ENCODE data around the gene ADAM29. TPM values are rescaled to one million over a fixed set of nuclear protein-coding genes. Genes with fewer than 3 reads are reported as not detected.

ADAM29 gene
- total and polyA plus RNA-seq, 9 of the 15 experiments (the other 6 are each of a cell fraction or from before 2014, with no cell fraction given) = not detected

- H3K27me3 ChIP-seq (ENCODE audit: control insufficient read depth in 2 of 2, insufficient read depth in 2 of 2, low read length in 2 of 2) = no peaks in the 10 kb centered on the region
- H3K9me3 ChIP-seq (replicated peaks; ENCODE audit: control insufficient read depth, insufficient read depth, low read depth, low read length) = no peaks in the 10 kb centered on the region
- in situ Hi-C loops (cut with MboI) = no loop called here
- no peaks in the 10 kb centered on the region for H3K9me1 ChIP-seq (ENCODE audit: control insufficient read depth, insufficient read depth, low read length)
- ChIA-PET CTCF (ENCODE audit: low intra/inter-chr PET ratio) (no interaction called here), POLR2A (no interaction called here)
- H3K27ac ChIP-seq (ENCODE audit: extremely low read depth, low read depth, low read length) = no peak overlapping the region
- no peak overlapping the region for H3K4me3 ChIP-seq
- no peak for FAIRE-seq
- H3K36me3 ChIP-seq (ENCODE audit: control insufficient read depth, insufficient read depth, low read length) = no peaks in the 10 kb centered on the region
- H3K9ac ChIP-seq (ENCODE audit: insufficient read depth in 1 of 2, low read depth in 2 of 2, low read length in 2 of 2) = no peak overlapping the region
- 2% methylated on average over 4 of the region's 4 CpGs for WGBS (ENCODE audit: insufficient coverage, low coverage, missing lambda C conversion rate)
- intact Hi-C loops (cut with micrococcal nuclease) = no loop called here
- H2AFZ ChIP-seq (ENCODE audit: low read depth, low read length) = no peak overlapping the region
- no peaks in the 10 kb centered on the region for H3K79me2 ChIP-seq (ENCODE audit: control insufficient read depth, insufficient read depth, low read length)
- TF ChIP-seq DIDO1 (tag; IDR thresholded peaks at IDR 0.05; ENCODE audit: low read depth) (no peak), CXXC5 (CRISPR knock-in tag; IDR thresholded peaks at IDR 0.05) (no peak), ZNF217 (CRISPR knock-in tag; IDR thresholded peaks at IDR 0.05) (no peak), TAF9B (IDR thresholded peaks at IDR 0.05; ENCODE audit: partially characterized antibody) (no peak), ZKSCAN3 (CRISPR knock-in tag; IDR thresholded peaks at IDR 0.05) (no peak), ZNF143 (CRISPR knock-in tag; IDR thresholded peaks at IDR 0.05) (no peak), GABPB2 (CRISPR knock-in tag; conservative IDR thresholded peaks at IDR 0.05) (no peak), ASH1L (IDR thresholded peaks at IDR 0.05; ENCODE audit: borderline replicate concordance, low read depth, partially characterized antibody) (no peak), ZFP36 (IDR thresholded peaks at IDR 0.05; ENCODE audit: low read depth, low read length, partially characterized antibody) (no peak), ZNF449 (CRISPR knock-in tag; IDR thresholded peaks at IDR 0.05) (no peak), TCFL5 (CRISPR knock-in tag; conservative IDR thresholded peaks at IDR 0.05) (no peak), ZNF184 (CRISPR knock-in tag; IDR thresholded peaks at IDR 0.05) (no peak), RFX1 (IDR thresholded peaks at IDR 0.05) (no peak), PPARD (CRISPR knock-in tag; IDR thresholded peaks at IDR 0.05) (no peak), POLR3A (IDR thresholded peaks at IDR 0.05; ENCODE audit: borderline replicate concordance, extremely low read depth, insufficient read depth, insufficient read length) (no peak), NEUROD1 (IDR thresholded peaks at IDR 0.05; ENCODE audit: borderline replicate concordance, low read depth, low read length, partially characterized antibody) (no peak), LEF1 (IDR thresholded peaks at IDR 0.05) (no peak), MTF1 (CRISPR knock-in tag; IDR thresholded peaks at IDR 0.05; ENCODE audit: borderline replicate concordance) (no peak)
- TF ChIP-seq, protein P1, sequence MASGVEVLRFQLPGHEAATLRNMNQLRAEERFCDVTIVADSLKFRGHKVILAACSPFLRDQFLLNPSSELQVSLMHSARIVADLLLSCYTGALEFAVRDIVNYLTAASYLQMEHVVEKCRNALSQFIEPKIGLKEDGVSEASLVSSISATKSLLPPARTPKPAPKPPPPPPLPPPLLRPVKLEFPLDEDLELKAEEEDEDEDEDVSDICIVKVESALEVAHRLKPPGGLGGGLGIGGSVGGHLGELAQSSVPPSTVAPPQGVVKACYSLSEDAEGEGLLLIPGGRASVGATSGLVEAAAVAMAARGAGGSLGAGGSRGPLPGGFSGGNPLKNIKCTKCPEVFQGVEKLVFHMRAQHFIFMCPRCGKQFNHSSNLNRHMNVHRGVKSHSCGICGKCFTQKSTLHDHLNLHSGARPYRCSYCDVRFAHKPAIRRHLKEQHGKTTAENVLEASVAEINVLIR (CRISPR knock-in tag; IDR thresholded peaks at IDR 0.05) = no peak
- BruUV-seq (replicated peaks) = no TSS peak
- H3K4me1 ChIP-seq (replicated peaks in 1 of 2; ENCODE audit: control insufficient read depth in 2 of 2, insufficient read depth in 2 of 2, low read length in 2 of 2) = no peaks in the 10 kb centered on the region
- H4K20me1 ChIP-seq (replicated peaks; ENCODE audit: control insufficient read depth, insufficient read depth, low read length) = no peaks in the 10 kb centered on the region
- H3K4me2 ChIP-seq (ENCODE audit: insufficient read depth, low read length) = no peak overlapping the region
- ATAC-seq = no peak
- no peak for DNase-seq (ENCODE audit: extremely low read depth in 1 of 4, low spot score in 3 of 4)
These were observed 10.6 kb downstream of the ADAM29 start for GRCh38 chr4:174928575-174929253.
